GM12875 (cell line): Measurements from ENCODE around the gene CDK14.

Source experiments
- H3K4me3 ChIP-seq: one replicate; pipeline ENCODE4 v1.5.1; 2011; ENCODE audit warnings: low read depth, low read length, control low read depth
- TF ChIP-seq, protein P1 (sequence below): IDR thresholded peaks from 2 replicates; pipeline ENCODE4 v1.5.1; 2011; ENCODE audit warnings: low read depth, mild to moderate bottlenecking, control low read depth, inconsistent platforms, low read length, moderate library complexity, borderline replicate concordance; ENCODE audit not compliant: insufficient read depth

Gene CDK14

DNA sequence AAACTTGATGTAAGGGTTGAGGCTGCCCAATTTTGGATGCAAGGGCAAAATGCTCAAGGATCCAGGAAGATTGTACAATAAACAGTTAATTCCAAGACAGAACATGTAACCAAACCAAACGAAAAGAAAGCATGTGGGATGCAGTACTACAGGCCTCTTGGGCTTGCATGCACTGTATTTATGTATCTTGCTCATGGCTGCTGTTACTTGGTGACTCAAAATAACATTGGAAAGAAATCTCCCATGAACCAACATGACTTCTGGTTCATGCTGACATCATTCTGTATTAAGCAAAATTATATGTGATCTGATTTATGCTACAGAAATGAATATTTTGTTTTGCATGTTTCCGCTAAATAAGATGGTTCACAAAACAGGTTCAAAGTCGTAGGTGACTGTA, 602.2 kb downstream of the CDK14 start:
- no peak overlapping the region for H3K4me3 ChIP-seq
- TF ChIP-seq, protein P1, sequence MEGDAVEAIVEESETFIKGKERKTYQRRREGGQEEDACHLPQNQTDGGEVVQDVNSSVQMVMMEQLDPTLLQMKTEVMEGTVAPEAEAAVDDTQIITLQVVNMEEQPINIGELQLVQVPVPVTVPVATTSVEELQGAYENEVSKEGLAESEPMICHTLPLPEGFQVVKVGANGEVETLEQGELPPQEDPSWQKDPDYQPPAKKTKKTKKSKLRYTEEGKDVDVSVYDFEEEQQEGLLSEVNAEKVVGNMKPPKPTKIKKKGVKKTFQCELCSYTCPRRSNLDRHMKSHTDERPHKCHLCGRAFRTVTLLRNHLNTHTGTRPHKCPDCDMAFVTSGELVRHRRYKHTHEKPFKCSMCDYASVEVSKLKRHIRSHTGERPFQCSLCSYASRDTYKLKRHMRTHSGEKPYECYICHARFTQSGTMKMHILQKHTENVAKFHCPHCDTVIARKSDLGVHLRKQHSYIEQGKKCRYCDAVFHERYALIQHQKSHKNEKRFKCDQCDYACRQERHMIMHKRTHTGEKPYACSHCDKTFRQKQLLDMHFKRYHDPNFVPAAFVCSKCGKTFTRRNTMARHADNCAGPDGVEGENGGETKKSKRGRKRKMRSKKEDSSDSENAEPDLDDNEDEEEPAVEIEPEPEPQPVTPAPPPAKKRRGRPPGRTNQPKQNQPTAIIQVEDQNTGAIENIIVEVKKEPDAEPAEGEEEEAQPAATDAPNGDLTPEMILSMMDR: no peak

DNA sequence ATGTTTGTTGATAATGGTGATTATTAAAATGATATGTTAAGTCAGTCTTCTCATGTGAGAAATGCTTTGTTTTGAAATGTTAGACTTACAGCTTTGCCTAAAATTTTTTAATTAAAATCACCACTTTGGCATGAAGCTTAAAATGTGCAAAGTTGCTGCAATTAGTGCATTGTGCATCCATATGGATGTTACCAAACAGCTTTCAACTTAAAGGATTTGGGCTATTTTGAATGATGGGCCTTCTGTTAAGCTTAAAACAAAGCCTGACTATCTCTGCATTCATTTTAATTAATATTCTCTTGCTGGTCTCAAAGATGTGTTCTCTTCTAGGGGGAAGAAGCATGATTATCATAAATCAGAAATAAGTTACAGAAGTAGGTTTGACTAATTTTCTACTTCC, 603.5 kb downstream of the CDK14 start:
- no peak overlapping the region for H3K4me3 ChIP-seq
- TF ChIP-seq, protein P1: no peak

DNA sequence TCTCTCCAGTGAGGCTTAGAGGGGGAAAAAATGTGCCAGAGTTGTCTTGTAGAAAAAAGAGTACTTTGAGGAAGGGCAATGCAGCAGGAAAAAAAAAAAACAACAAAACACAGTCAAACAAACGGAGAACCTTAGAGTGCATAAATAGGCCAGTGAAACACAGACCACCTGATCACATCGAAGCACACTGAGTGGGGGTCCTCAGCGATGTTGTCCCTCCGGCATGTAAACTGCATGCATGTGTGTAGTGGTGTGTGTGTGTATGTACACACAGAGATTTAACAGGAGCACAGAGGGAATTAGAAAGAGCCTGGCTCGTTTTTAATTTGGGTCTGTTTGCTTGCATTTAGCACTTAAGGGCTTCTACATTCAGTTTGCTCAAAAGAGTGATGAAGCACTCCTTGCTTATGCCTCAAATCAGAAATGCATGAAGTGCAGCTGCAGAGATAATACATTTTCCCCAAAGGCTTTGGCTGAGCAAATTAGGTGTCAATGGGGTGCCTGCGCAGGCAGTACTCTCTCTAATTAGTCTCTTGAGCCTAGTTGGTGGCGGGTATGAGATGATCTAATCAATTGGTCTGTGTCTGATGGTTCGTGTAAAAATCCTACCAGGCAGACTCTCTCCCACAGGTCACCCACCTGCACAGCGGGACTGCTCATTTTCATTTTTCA, 605.5 kb downstream of the CDK14 start:
- TF ChIP-seq, protein P1: no peak
- H3K4me3 ChIP-seq: no peak overlapping the region

DNA sequence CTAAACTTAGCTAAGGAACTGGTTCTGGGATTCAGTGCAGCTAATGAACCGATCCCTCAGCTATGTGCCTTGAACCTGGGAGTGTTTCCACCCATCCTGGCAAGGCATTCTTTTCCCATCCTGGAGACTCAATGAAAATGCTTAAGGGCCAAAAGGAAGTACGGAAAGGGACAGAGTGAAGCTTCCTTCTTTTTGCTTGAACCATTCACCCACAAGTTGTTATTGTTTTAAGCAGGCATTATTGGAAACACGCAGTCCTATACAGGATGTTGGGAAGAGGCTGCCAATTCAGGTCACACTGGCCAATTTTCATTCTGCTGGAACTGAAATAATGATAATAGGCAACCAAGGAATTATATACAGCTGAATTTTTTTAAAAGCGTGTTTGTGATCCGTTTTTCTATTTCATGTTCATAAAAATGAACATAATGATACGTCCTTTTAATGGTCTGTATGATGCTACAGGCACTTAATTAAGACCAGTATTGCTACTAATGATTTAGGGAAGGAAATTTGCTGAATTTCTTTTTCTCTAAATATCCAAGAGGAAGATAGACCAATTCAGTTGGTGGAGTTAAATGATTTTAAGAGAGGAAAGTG, 610.3 kb downstream of the CDK14 start:
- TF ChIP-seq, protein P1: no peak
- H3K4me3 ChIP-seq: no peak overlapping the region

DNA sequence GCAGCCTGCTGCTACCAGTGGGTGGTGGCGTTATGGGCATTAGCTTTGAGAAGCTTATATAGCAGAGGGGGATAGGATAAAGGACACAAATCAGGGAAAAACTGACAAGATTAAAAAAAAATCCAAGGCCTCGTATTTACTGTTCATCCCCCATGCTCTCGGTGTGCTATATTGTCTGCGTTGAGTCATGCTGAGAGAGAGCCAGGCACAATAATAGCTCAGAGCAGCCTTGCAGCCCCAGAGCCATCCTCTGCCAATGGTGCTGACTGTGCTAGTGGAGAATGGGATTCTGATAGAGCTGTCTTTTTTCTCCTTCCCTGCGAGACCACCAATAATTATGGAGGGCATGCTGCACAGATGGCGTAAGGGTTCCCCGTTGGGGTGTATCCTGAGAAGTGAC, 616.5 kb downstream of the CDK14 start:
- no peak overlapping the region for H3K4me3 ChIP-seq
- TF ChIP-seq, protein P1: no peak

DNA sequence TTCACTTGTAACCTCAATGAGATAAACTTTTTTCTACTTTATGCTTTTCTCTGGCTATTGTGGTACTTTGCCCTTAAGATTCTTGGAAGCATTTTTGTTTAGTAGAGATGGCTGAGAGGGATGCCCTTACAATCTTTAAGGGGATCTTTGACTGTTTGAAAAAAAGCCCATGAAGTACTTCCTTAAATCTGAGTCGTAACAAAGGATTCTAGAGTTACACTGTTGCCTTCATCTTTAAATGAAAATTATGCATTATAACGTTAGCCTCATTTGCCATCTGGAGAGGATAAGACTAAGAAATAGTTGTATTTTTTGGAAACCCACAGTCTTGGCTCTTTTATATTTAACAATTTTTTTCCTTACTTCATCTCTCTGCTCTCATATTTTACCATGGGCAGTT, 630.3 kb downstream of the CDK14 start:
- no peak overlapping the region for H3K4me3 ChIP-seq

More for the DNA sequence above, 630.3 kb downstream of the CDK14 start:
- TF ChIP-seq, protein P1: no peak
